Measurements from ENCODE around the gene FOXP1.

FOXP1 gene

DNA sequence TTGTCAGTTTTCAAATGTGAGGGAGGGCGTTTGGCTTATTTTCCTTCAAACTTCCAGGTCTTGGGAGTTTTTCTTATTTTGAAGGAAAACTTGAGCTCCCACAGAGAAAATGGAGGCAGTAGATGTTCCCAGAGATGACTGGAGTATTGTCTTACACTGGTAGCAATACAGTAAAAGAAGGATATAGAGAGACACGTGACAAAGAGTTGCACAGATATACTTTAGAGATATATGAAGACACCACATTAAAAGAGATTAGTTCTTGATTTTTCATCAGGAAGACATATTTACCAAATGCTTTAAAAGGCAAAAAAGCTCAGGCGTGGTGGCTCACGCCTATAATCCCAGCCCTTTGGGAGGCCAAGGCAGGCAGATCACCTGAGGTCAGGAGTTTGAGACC, 490.9 kb downstream of the FOXP1 start:
- TF ChIP-seq ZFP30 (CRISPR knock-in tag; IDR thresholded peaks at IDR 0.05) (no peak), CSDC2 (CRISPR knock-in tag; IDR thresholded peaks at IDR 0.05) (no peak), TOX (CRISPR knock-in tag; IDR thresholded peaks at IDR 0.05; ENCODE audit: borderline replicate concordance) (no peak), SNAI2 (CRISPR knock-in tag; IDR thresholded peaks at IDR 0.05) (no peak), ZNF565 (CRISPR knock-in tag; conservative IDR thresholded peaks at IDR 0.05; ENCODE audit: low read depth) (no peak)
- TF ChIP-seq, protein P1, sequence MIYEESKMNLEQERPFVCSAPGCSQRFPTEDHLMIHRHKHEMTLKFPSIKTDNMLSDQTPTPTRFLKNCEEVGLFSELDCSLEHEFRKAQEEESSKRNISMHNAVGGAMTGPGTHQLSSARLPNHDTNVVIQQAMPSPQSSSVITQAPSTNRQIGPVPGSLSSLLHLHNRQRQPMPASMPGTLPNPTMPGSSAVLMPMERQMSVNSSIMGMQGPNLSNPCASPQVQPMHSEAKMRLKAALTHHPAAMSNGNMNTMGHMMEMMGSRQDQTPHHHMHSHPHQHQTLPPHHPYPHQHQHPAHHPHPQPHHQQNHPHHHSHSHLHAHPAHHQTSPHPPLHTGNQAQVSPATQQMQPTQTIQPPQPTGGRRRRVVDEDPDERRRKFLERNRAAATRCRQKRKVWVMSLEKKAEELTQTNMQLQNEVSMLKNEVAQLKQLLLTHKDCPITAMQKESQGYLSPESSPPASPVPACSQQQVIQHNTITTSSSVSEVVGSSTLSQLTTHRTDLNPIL (CRISPR knock-in tag; IDR thresholded peaks at IDR 0.05; ENCODE audit: low read depth) = no peak
- TF ChIP-seq, protein P2, sequence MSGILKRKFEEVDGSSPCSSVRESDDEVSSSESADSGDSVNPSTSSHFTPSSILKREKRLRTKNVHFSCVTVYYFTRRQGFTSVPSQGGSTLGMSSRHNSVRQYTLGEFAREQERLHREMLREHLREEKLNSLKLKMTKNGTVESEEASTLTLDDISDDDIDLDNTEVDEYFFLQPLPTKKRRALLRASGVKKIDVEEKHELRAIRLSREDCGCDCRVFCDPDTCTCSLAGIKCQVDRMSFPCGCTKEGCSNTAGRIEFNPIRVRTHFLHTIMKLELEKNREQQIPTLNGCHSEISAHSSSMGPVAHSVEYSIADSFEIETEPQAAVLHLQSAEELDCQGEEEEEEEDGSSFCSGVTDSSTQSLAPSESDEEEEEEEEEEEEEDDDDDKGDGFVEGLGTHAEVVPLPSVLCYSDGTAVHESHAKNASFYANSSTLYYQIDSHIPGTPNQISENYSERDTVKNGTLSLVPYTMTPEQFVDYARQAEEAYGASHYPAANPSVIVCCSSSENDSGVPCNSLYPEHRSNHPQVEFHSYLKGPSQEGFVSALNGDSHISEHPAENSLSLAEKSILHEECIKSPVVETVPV (CRISPR knock-in tag; IDR thresholded peaks at IDR 0.05) = no peak
- TF ChIP-seq, protein P3, sequence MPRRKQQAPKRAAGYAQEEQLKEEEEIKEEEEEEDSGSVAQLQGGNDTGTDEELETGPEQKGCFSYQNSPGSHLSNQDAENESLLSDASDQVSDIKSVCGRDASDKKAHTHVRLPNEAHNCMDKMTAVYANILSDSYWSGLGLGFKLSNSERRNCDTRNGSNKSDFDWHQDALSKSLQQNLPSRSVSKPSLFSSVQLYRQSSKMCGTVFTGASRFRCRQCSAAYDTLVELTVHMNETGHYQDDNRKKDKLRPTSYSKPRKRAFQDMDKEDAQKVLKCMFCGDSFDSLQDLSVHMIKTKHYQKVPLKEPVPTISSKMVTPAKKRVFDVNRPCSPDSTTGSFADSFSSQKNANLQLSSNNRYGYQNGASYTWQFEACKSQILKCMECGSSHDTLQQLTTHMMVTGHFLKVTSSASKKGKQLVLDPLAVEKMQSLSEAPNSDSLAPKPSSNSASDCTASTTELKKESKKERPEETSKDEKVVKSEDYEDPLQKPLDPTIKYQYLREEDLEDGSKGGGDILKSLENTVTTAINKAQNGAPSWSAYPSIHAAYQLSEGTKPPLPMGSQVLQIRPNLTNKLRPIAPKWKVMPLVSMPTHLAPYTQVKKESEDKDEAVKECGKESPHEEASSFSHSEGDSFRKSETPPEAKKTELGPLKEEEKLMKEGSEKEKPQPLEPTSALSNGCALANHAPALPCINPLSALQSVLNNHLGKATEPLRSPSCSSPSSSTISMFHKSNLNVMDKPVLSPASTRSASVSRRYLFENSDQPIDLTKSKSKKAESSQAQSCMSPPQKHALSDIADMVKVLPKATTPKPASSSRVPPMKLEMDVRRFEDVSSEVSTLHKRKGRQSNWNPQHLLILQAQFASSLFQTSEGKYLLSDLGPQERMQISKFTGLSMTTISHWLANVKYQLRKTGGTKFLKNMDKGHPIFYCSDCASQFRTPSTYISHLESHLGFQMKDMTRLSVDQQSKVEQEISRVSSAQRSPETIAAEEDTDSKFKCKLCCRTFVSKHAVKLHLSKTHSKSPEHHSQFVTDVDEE (CRISPR knock-in tag; IDR thresholded peaks at IDR 0.05) = no peak
- TF ChIP-seq, protein P4, sequence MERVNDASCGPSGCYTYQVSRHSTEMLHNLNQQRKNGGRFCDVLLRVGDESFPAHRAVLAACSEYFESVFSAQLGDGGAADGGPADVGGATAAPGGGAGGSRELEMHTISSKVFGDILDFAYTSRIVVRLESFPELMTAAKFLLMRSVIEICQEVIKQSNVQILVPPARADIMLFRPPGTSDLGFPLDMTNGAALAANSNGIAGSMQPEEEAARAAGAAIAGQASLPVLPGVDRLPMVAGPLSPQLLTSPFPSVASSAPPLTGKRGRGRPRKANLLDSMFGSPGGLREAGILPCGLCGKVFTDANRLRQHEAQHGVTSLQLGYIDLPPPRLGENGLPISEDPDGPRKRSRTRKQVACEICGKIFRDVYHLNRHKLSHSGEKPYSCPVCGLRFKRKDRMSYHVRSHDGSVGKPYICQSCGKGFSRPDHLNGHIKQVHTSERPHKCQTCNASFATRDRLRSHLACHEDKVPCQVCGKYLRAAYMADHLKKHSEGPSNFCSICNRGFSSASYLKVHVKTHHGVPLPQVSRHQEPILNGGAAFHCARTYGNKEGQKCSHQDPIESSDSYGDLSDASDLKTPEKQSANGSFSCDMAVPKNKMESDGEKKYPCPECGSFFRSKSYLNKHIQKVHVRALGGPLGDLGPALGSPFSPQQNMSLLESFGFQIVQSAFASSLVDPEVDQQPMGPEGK (CRISPR knock-in tag; IDR thresholded peaks at IDR 0.05; ENCODE audit: borderline replicate concordance) = no peak
- ATAC-seq = no peak

DNA sequence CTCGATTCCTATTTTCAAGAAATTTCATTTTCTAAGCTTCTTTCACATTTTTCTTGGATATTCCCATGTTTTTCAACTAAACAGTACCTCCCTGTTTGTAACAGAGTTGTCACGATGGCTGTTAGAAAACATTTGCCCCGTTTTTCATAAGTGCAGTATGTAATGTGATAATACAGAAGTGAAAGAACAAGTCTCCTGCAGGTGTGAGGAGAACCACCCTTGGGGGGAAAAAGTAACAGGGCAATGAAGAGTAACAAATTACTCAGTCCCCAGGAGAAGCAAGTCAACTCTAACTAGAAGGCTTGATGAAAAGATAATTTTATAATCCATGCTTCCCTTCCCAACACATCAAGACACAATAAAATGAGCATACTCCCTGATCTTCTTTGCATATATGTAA, 493.3 kb downstream of the FOXP1 start:
- ATAC-seq = no peak

DNA sequence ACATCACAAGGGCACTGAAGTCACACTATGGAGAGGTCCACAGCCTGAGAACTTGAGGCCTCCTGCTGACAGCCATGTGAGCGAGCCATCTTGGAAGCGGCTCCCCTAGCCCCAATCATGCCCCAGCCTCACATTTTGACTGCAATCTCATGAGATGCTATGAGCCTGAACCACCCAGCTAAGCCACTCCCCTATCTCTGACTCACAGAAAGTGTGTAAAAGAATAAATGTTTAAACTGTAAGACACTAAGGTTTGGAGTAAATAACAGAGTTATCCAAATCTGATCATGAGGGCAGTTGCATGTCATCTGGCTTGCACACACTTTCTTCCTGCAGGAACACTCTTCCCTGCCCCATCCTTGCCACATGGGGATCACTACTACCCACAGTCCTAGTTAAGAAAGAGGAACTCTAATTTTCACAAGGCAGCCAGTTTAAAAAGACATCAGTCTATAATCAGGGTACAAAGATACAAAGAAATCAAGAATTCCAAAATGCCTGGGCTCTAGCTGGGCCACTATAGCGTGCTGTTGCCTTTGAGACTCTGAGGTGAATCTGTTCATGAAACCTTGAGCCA, 494.2 kb downstream of the FOXP1 start:
- TF ChIP-seq BACH2 (CRISPR knock-in tag; IDR thresholded peaks at IDR 0.05; ENCODE audit: borderline replicate concordance) = no peak
- TF ChIP-seq ZNF8 (CRISPR knock-in tag; IDR thresholded peaks at IDR 0.05) = no peak
- ATAC-seq = no peak

More for the DNA sequence above, 493.3 kb downstream of the FOXP1 start:
- TF ChIP-seq, protein P2 (CRISPR knock-in tag; IDR thresholded peaks at IDR 0.05) = no peak
- TF ChIP-seq ZNF565 (CRISPR knock-in tag; conservative IDR thresholded peaks at IDR 0.05; ENCODE audit: low read depth) = no peak
- TF ChIP-seq, protein P4 (CRISPR knock-in tag; IDR thresholded peaks at IDR 0.05; ENCODE audit: borderline replicate concordance) = no peak
- no peak for TF ChIP-seq ARNTL (CRISPR knock-in tag; IDR thresholded peaks at IDR 0.05; ENCODE audit: borderline replicate concordance, low read depth)
- TF ChIP-seq RARB (CRISPR knock-in tag; IDR thresholded peaks at IDR 0.05) = no peak
- no peak for TF ChIP-seq TOX (CRISPR knock-in tag; IDR thresholded peaks at IDR 0.05; ENCODE audit: borderline replicate concordance)
- no peak for TF ChIP-seq ZNF8 (CRISPR knock-in tag; IDR thresholded peaks at IDR 0.05)
- no peak for TF ChIP-seq ESRRG (CRISPR knock-in tag; IDR thresholded peaks at IDR 0.05)
- no peak for TF ChIP-seq ISL1 (CRISPR knock-in tag; IDR thresholded peaks at IDR 0.05)

- no peak for ATAC-seq
- TF ChIP-seq ARNTL (CRISPR knock-in tag; IDR thresholded peaks at IDR 0.05; ENCODE audit: borderline replicate concordance, low read depth) (no peak), ISL1 (CRISPR knock-in tag; IDR thresholded peaks at IDR 0.05) (no peak), CSDC2 (CRISPR knock-in tag; IDR thresholded peaks at IDR 0.05) (no peak), BACH2 (CRISPR knock-in tag; IDR thresholded peaks at IDR 0.05; ENCODE audit: borderline replicate concordance) (no peak), RARB (CRISPR knock-in tag; IDR thresholded peaks at IDR 0.05) (no peak), ZC3H10 (CRISPR knock-in tag; IDR thresholded peaks at IDR 0.05) (no peak), SNAI2 (CRISPR knock-in tag; IDR thresholded peaks at IDR 0.05) (no peak), ZNF565 (CRISPR knock-in tag; conservative IDR thresholded peaks at IDR 0.05; ENCODE audit: low read depth) (no peak)
- TF ChIP-seq, protein P2 (CRISPR knock-in tag; IDR thresholded peaks at IDR 0.05) = no peak
- TF ChIP-seq, protein P4 (CRISPR knock-in tag; IDR thresholded peaks at IDR 0.05; ENCODE audit: borderline replicate concordance) = no peak
- TF ChIP-seq, protein P1 (CRISPR knock-in tag; IDR thresholded peaks at IDR 0.05; ENCODE audit: low read depth) = no peak
These were observed 494.8 kb downstream of the FOXP1 start for GRCh38 chr3:71088742-71089141.

Measured in SK-N-SH treated with all-trans-retinoic acid at 6 μM for 48 hours (cell line).